H1 (cell line): Measurements from ENCODE around the gene NACAD. TPM values are rescaled to one million over a fixed set of nuclear protein-coding genes. Genes with fewer than 3 reads are reported as not detected.

Source experiments
- CTCF ChIA-PET: fragments of 300-600 bp; sonication (Branson Sonifier 250); formaldehyde crosslinking; loops from one replicate; lab custom pipeline; 2021; ENCODE audit not compliant: partially characterized antibody; lab: Charles Lee
- POLR2A ChIA-PET: fragments of 300-600 bp; sonication (Branson Sonifier 250); formaldehyde crosslinking; loops from one replicate; lab custom pipeline; 2021; ENCODE audit warnings: inconsistent platforms; ENCODE audit not compliant: partially characterized antibody; lab: Charles Lee
- DNase-seq, 2 experiments: peaks; one replicate each; pipeline versions ENCODE4 v3.0.0 to v3.0.0-alpha.2; 2010 to 2022; ENCODE audit warnings: low spot score in 2 of 2, low read depth in 1 of 2, mixed read lengths in 1 of 2
- FAIRE-seq: peaks from 2 replicates; lab custom pipeline; 2011; peaks lifted over from hg19 to GRCh38; lab: Jason Lieb, UNC
- H2AFZ ChIP-seq: 2 replicates; pipeline ENCODE4 v1.8.1; 2012; ENCODE audit warnings: low read length, inconsistent platforms
- H2AK5ac ChIP-seq: 2 replicates; pipeline ENCODE4 v1.6.1; 2013; ENCODE audit warnings: low read depth, low read length
- H2BK120ac ChIP-seq: replicated peaks from 2 replicates; pipeline ENCODE3; 2013; ENCODE audit warnings: low read depth, low read length, inconsistent platforms
- H2BK12ac ChIP-seq: 2 replicates; pipeline ENCODE4 v1.6.1; 2013; ENCODE audit warnings: low read depth, low read length
- H2BK15ac ChIP-seq: 2 replicates; pipeline ENCODE4 v1.6.1; 2013; ENCODE audit warnings: low read length
- H2BK20ac ChIP-seq: 2 replicates; pipeline ENCODE4 v1.6.1; 2013; ENCODE audit warnings: low read length
- H2BK5ac ChIP-seq: 2 replicates; pipeline ENCODE4 v1.6.1; 2013; ENCODE audit warnings: low read depth, low read length
- H3K14ac ChIP-seq: 2 replicates; pipeline ENCODE4 v1.6.1; 2013; ENCODE audit warnings: inconsistent platforms; ENCODE audit not compliant: insufficient read length
- H3K18ac ChIP-seq: 2 replicates; pipeline ENCODE4 v1.6.1; 2013; ENCODE audit warnings: low read length; ENCODE audit errors: extremely low read depth
- H3K23ac ChIP-seq: 2 replicates; pipeline ENCODE4 v1.6.1; 2013; ENCODE audit warnings: inconsistent platforms; ENCODE audit not compliant: insufficient read length
- H3K23me2 ChIP-seq: 2 replicates; pipeline ENCODE4 v1.6.1; 2013; ENCODE audit warnings: low read depth, low read length
- H3K27ac ChIP-seq: 2 replicates; pipeline ENCODE4 v1.6.1; 2011; ENCODE audit warnings: low read depth, low read length, inconsistent platforms
- H3K27me3 ChIP-seq, 4 experiments: replicated peaks in 1 of 4; 1 replicate in 1 of 4; 2 replicates in 3 of 4; pipeline versions ENCODE4 v1.6.1 to v1.8.1; 2011 to 2013; ENCODE audit warnings: low read length in 3 of 4, mild to moderate bottlenecking in 3 of 4, inconsistent platforms in 2 of 4, mixed read lengths in 2 of 4, moderate library complexity in 1 of 4; ENCODE audit not compliant: control insufficient read depth in 3 of 4, insufficient read depth in 3 of 4; ENCODE audit errors: extremely low read depth in 1 of 4
- H3K36me3 ChIP-seq, 4 experiments: 2 replicates each; pipeline versions ENCODE4 v1.6.1 to v1.8.1; 2011 to 2013; ENCODE audit warnings: mild to moderate bottlenecking in 4 of 4, low read length in 3 of 4, moderate library complexity in 2 of 4, control low read depth in 1 of 4, inconsistent platforms in 1 of 4; ENCODE audit not compliant: insufficient read depth in 4 of 4, control insufficient read depth in 2 of 4
- H3K4ac ChIP-seq: replicated peaks from 2 replicates; pipeline ENCODE3; 2013; ENCODE audit warnings: low read length, low read depth, mixed read lengths, inconsistent platforms; ENCODE audit not compliant: insufficient read length
- H3K4me1 ChIP-seq, 4 experiments: replicated peaks in 1 of 4; 1 replicate in 1 of 4; 2 replicates in 3 of 4; pipeline versions ENCODE4 v1.6.1 to v1.8.1; 2011 to 2013; ENCODE audit warnings: low read length in 3 of 4, inconsistent platforms in 2 of 4, mixed read lengths in 1 of 4; ENCODE audit not compliant: insufficient read depth in 4 of 4, control insufficient read depth in 3 of 4
- H3K4me2 ChIP-seq, 2 experiments: 2 replicates each; pipeline versions ENCODE4 v1.6.1 to v1.8.1; 2011 to 2013; ENCODE audit warnings: low read depth in 2 of 2, low read length in 2 of 2, control low read depth in 1 of 2, inconsistent platforms in 1 of 2, mild to moderate bottlenecking in 1 of 2; ENCODE audit not compliant: insufficient read depth in 1 of 2
- H3K4me3 ChIP-seq, 4 experiments: fragments of 200-600, 300-600 bp in 1 of 4; sonication (generic), shearing (Covaris generic), sonication (Bioruptor Twin) in 1 of 4; 2 replicates each; pipeline versions ENCODE4 v1.5.1 to v1.8.1; 2011 to 2016; ENCODE audit warnings: low read length in 4 of 4, low read depth in 3 of 4, control low read depth in 2 of 4, inconsistent platforms in 2 of 4, mild to moderate bottlenecking in 2 of 4, mixed read lengths in 1 of 4, moderate library complexity in 1 of 4; ENCODE audit not compliant: insufficient read depth in 2 of 4; ENCODE audit errors: extremely low read depth in 1 of 4
- H3K56ac ChIP-seq: replicated peaks from 2 replicates; pipeline ENCODE3; 2013; ENCODE audit warnings: low read depth, mild to moderate bottlenecking, mixed read lengths, low read length, inconsistent platforms; ENCODE audit not compliant: insufficient read length
- H3K79me1 ChIP-seq: 2 replicates; pipeline ENCODE4 v1.6.1; 2013; ENCODE audit warnings: low read depth, low read length, control low read depth
- H3K79me2 ChIP-seq, 2 experiments: 2 replicates each; pipeline versions ENCODE4 v1.6.1 to v1.8.1; 2012 to 2013; ENCODE audit warnings: low read length in 2 of 2, mild to moderate bottlenecking in 2 of 2, inconsistent platforms in 1 of 2; ENCODE audit not compliant: insufficient read depth in 2 of 2, control insufficient read depth in 1 of 2
- H3K9ac ChIP-seq, 4 experiments: replicated peaks in 1 of 4; 1 replicate in 1 of 4; 2 replicates in 3 of 4; pipeline versions ENCODE4 v1.6.1 to v1.8.1; 2011 to 2013; ENCODE audit warnings: low read depth in 3 of 4, low read length in 3 of 4, control low read depth in 2 of 4, mild to moderate bottlenecking in 2 of 4, moderate library complexity in 2 of 4, inconsistent platforms in 1 of 4; ENCODE audit errors: extremely low read depth in 1 of 4
- H3K9me3 ChIP-seq, 2 experiments: 2 replicates each; pipeline versions ENCODE4 v1.6.1 to v1.8.1; 2012 to 2013; ENCODE audit warnings: mild to moderate bottlenecking in 2 of 2, moderate library complexity in 2 of 2, control low read depth in 1 of 2, inconsistent platforms in 1 of 2, low read depth in 1 of 2, low read length in 1 of 2, mixed read lengths in 1 of 2; ENCODE audit not compliant: insufficient read depth in 2 of 2
- H4K20me1 ChIP-seq, 2 experiments: replicated peaks in 1 of 2; 2 replicates each; pipeline versions ENCODE3 to v1.8.1; 2011 to 2013; ENCODE audit warnings: inconsistent platforms in 2 of 2, low read length in 2 of 2, mild to moderate bottlenecking in 1 of 2; ENCODE audit not compliant: insufficient read depth in 2 of 2, control insufficient read depth in 1 of 2
- H4K5ac ChIP-seq: 2 replicates; pipeline ENCODE4 v1.6.1; 2013; ENCODE audit warnings: low read length, low read depth, mixed read lengths, inconsistent platforms; ENCODE audit not compliant: insufficient read length
- H4K8ac ChIP-seq: 2 replicates; pipeline ENCODE4 v1.8.0; 2013; ENCODE audit warnings: mild to moderate bottlenecking, moderate library complexity, low read length, inconsistent platforms; ENCODE audit not compliant: insufficient read depth; ENCODE audit errors: extremely low read depth
- H4K91ac ChIP-seq: replicated peaks from 2 replicates; pipeline ENCODE3; 2013; ENCODE audit warnings: low read length, mixed read lengths, inconsistent platforms; ENCODE audit not compliant: insufficient read length
- RAD21 ChIP-seq, 2 experiments: IDR thresholded peaks in 1 of 2; conservative IDR thresholded peaks in 1 of 2; 2 replicates each; pipeline ENCODE4 v1.6.1; 2011; ENCODE audit warnings: low read depth in 2 of 2, low read length in 2 of 2, improper control_type of control experiment in 1 of 2, inconsistent platforms in 1 of 2, mild to moderate bottlenecking in 1 of 2, moderate library complexity in 1 of 2
- RXRA ChIP-seq: IDR thresholded peaks from 2 replicates; pipeline ENCODE4 v1.6.1; 2011; ENCODE audit warnings: low read depth, mild to moderate bottlenecking, low read length, moderate library complexity; ENCODE audit not compliant: insufficient read depth
- SP1 ChIP-seq: IDR thresholded peaks from 2 replicates; pipeline ENCODE4 v1.6.1; 2011; ENCODE audit warnings: low read depth, low read length
- WGBS, 2 experiments: shearing (Covaris generic) in 1 of 2; methylation state at CpG; one replicate each; pipeline versions ENCODE4 v1.1.6 to v1.1.7; 2013 to 2015; ENCODE audit warnings: low lambda C conversion rate in 2 of 2, mixed read lengths in 2 of 2, inconsistent platforms in 1 of 2, low coverage in 1 of 2, missing lambda C conversion rate in 1 of 2; ENCODE audit not compliant: insufficient replicate concordance in 2 of 2, insufficient coverage in 1 of 2, insufficient read length in 1 of 2; ENCODE audit errors: extremely low coverage in 1 of 2, missing lambda C conversion rate in 1 of 2; 5-methylcytosine and 5-hydroxymethylcytosine counted together
- polyA plus RNA-seq, 7 experiments: library from polyadenylated mRNA; depleted of rRNA in 3 of 7; stranded (reverse) in 5 of 7; unstranded in 2 of 7; fragments of >200 nt in 5 of 7; fragments of 200-250 nt in 2 of 7; gene quantifications; 1 replicate in 5 of 7; 2 replicates in 1 of 7; 4 replicates in 1 of 7; pipeline versions ENCODE4 v1.2.1 to v1.2.3, GENCODE V29; 2011 to 2013; ENCODE audit warnings: missing spikeins in 2 of 7, mixed read lengths in 2 of 7
- total RNA-seq: library from RNA; stranded (reverse); fragmentation: NEBNext Ultra II Directional; extraction: Animal tissue kit (Norgen Biotek cat#: 25700); gene quantifications from 2 replicates; pipeline ENCODE4 v1.2.1, GENCODE V29; 2021
- TF ChIP-seq, protein P1 (sequence below): IDR thresholded peaks from 2 replicates; pipeline ENCODE4 v1.6.1; 2012; ENCODE audit warnings: inconsistent platforms

The NACAD gene
- total and polyA plus RNA-seq, 2 of the 8 experiments (the other 6 are each of a cell fraction or from before 2014, with no cell fraction given): 1.3 to 6.0 TPM

DNA sequence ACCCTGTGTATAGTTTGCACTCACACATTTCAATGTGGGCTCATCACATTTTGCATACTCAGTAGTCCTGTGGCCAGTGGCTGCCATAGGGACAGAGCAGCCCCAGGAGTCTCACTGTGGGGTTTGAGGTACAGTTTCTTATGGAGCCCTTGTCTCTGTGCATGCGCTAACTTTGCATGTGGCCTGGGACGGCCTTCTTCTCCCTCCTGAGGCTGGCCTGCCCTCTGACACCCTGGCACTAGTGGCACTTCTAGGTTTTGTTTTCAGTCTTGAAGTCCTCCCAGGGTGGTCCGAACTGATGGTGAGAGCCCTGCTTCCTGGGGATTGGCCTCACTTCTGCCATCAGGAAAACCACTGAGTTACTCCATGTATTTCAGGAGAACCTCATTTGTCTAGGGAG is 21.2 kb downstream of the NACAD start:
- Histone ChIP-seq H3K23ac (no peak overlapping the region), H4K91ac (no peak overlapping the region), H2AFZ (no peak overlapping the region), H3K4me2 (no peak overlapping the region), H3K23me2 (no peaks in the 10 kb centered on the region), H3K56ac (no peak overlapping the region), H3K14ac (no peak overlapping the region), H3K79me2 (no peaks in the 10 kb centered on the region), H3K4ac (no peak overlapping the region), H2AK5ac (no peak overlapping the region), H2BK120ac (no peak overlapping the region), H3K36me3 (peaks cover 0 to 6% (median 5%) of the 10 kb centered on the region in 4 experiments; a peak in 5 of 8 replicates), H4K20me1 (peaks cover 3 to 5% of the 10 kb centered on the region in 2 experiments), H4K8ac (no peak overlapping the region), H3K79me1 (peaks cover 5% of the 10 kb centered on the region; the same call in 1 of the 2 replicates), H2BK5ac (no peak overlapping the region), H3K18ac (no peak overlapping the region), H3K27me3 (no peaks in the 10 kb centered on the region), H3K27ac (no peak overlapping the region), H3K9ac (no peak overlapping the region), H2BK15ac (no peak overlapping the region), H3K4me3 (no peak overlapping the region), H2BK20ac (no peak overlapping the region), H3K4me1 (no peaks in the 10 kb centered on the region), H4K5ac (no peak overlapping the region), H2BK12ac (no peak overlapping the region), H3K9me3 (no peaks in the 10 kb centered on the region)
- TF ChIP-seq RAD21 (IDR thresholded peaks at IDR 0.05 in 1 of 2, conservative IDR thresholded peaks at IDR 0.05 in 1 of 2; ENCODE audit: low read depth in 2 of 2, low read length in 2 of 2) (no peak), RXRA (no peak), SP1 (no peak)
- TF ChIP-seq, protein P1, sequence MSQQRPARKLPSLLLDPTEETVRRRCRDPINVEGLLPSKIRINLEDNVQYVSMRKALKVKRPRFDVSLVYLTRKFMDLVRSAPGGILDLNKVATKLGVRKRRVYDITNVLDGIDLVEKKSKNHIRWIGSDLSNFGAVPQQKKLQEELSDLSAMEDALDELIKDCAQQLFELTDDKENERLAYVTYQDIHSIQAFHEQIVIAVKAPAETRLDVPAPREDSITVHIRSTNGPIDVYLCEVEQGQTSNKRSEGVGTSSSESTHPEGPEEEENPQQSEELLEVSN: no peak
- FAIRE-seq (no peak), DNase-seq (no peak)
- ChIA-PET CTCF (interaction anchor here (0.7 kb wide), 1 partner anchor 68 kb away, joined by 3 read pairs; no protein-coding TSS in a partner anchor), POLR2A (interaction anchor here (0.6 to 1.9 kb wide), 2 partner anchors 38 to 188 kb away, joined by 3 to 6 read pairs; no protein-coding TSS in a partner anchor)
- 91% methylated on average over 3 of the region's 3 CpGs; no CpG with 5 or more reads in 1 of the 2 experiments for WGBS, 2 experiments
